GM13976 (cell line): ENCODE measurements around the gene XRCC1.

Source experiments
- DNase-seq: peaks from one replicate; pipeline ENCODE4 v3.0.0; 2012; ENCODE audit warnings: low spot score
- CTCF ChIP-seq: IDR thresholded peaks from 2 replicates; pipeline ENCODE4 v1.5.1; 2012; ENCODE audit warnings: borderline replicate concordance, mild to moderate bottlenecking; ENCODE audit not compliant: insufficient read depth; ENCODE audit errors: extremely low read depth, missing control alignments, control extremely low read depth
- in situ Hi-C: fragments of 300-500 bp; cut with MboI; formaldehyde crosslinking; loops from one replicate; pipeline ENCODE4 v1.12.0; 2022; ENCODE audit warnings: low sequenced_read_pairs, mixed read lengths, inconsistent platforms; ENCODE audit not compliant: unreplicated experiment

The XRCC1 gene

DNA sequence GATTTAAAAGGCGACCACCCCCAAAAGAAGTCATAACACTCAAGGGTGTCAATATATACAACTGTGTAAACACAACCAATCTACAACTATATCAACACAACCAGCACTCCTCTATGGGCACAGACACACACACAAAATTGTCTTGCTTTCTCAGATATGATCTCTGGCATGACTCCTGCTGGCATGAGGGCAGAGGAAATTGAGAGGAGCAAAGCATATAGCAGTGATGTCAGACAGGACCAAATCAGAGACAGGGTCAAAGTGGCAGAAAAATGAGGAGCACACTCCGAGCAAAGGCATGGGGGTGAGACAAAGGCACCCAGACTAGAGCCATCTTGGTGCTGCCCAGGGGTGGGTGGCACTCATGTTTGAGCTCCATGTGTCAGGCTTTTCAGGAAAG lies 11.0 kb upstream of the XRCC1 start:
- in situ Hi-C loops = no loop called here
- no peak for TF ChIP-seq CTCF
- no peak for DNase-seq

DNA sequence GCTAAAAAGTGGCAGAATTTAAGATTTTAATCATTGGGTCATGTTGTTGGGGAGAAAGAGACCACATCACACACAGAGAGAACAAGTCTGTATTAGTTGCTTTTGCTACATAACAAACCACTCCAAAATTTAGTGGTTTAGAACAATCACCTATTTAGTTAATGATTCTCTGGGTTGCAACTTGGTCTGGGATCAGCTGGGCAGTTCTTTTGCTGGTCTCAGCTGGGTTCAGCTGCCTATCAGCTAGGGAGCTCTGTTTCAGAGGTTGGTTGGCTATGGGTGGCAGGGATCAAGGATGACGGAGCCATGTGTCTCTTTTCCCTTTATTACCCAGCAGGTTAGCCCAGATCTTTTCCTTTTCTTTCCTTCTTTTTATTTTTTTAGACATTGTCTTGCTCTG lies 9.2 kb upstream of the XRCC1 start:
- DNase-seq = no peak
- in situ Hi-C loops = no loop called here
- TF ChIP-seq CTCF = no peak

DNA sequence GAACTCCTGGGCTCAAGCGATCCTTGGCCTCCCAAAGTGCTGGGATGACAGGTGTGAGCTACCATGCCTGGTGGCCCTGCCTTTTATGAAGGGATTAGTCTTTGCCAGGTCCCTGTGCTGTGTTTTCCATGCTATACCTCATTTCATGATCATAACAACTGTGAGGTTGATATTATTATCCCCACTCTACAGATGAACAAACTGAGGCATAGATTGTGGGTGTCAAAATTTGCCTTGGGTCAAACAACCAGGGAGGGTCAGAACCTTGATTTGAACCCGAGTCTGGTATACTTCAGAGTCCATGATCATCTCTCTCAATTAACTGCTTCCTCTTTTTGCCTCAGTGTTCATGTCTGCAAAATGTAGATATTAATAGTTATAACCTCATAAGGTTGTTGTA lies 7.2 kb upstream of the XRCC1 start:
- in situ Hi-C loops = no loop called here
- no peak for DNase-seq
- no peak for TF ChIP-seq CTCF

GRCh38 chr19:43581467-43581866 lies 6.1 kb upstream of the XRCC1 start:
- no peak for DNase-seq
- in situ Hi-C loops = no loop called here
- TF ChIP-seq CTCF = no peak

- DNase-seq = no peak
- in situ Hi-C loops = no loop called here
- no peak for TF ChIP-seq CTCF
These were observed 3.5 kb upstream of the XRCC1 start for GRCh38 chr19:43578787-43579186.

- in situ Hi-C loops = no loop called here
- no peak for DNase-seq
These were observed 890 bp upstream of the XRCC1 start for GRCh38 chr19:43575955-43576878.

More at GRCh38 chr19:43575955-43576878, 890 bp upstream of the XRCC1 start:
- no peak for TF ChIP-seq CTCF
